ENCODE results near the gene DEPP1.

DEPP1 gene

GRCh38 chr10:44950326-44951225, 28.0 kb downstream of the DEPP1 start:
- no peak for FAIRE-seq

- no peak for FAIRE-seq
These were observed 28.7 kb downstream of the DEPP1 start for GRCh38 chr10:44949915-44950314.

GRCh38 chr10:44949127-44949802, 29.3 kb downstream of the DEPP1 start:
- no peak for FAIRE-seq

GRCh38 chr10:44948642-44949041, 30.0 kb downstream of the DEPP1 start:
- no peak for FAIRE-seq

- no peak for FAIRE-seq
These were observed 31.0 kb downstream of the DEPP1 start for GRCh38 chr10:44947371-44948152.

GRCh38 chr10:44946205-44946604, 32.4 kb downstream of the DEPP1 start:
- FAIRE-seq = no peak

GRCh38 chr10:44944354-44944753, 34.3 kb downstream of the DEPP1 start:
- no peak for FAIRE-seq

GRCh38 chr10:44939691-44940401, 38.8 kb downstream of the DEPP1 start:
- peak; percentile 72 for FAIRE-seq

GRCh38 chr10:44938956-44939355, 39.7 kb downstream of the DEPP1 start:
- FAIRE-seq = no peak

GRCh38 chr10:44937196-44938005, 41.2 kb downstream of the DEPP1 start:
- FAIRE-seq = no peak

- FAIRE-seq = no peak
These were observed 42.2 kb downstream of the DEPP1 start for GRCh38 chr10:44936314-44936975.

- no peak for FAIRE-seq
These were observed 42.7 kb downstream of the DEPP1 start for GRCh38 chr10:44935966-44936295.

GRCh38 chr10:44935201-44935965, 43.2 kb downstream of the DEPP1 start:
- no peak for FAIRE-seq

GRCh38 chr10:44934416-44935200, 44.0 kb downstream of the DEPP1 start:
- no peak for FAIRE-seq

GRCh38 chr10:44933451-44934321, 44.9 kb downstream of the DEPP1 start:
- FAIRE-seq = no peak

GRCh38 chr10:44932517-44933450, 45.8 kb downstream of the DEPP1 start:
- FAIRE-seq = no peak
